ENCODE data around the gene CAMK2D. TPM values are rescaled to one million over a fixed set of nuclear protein-coding genes. Genes with fewer than 3 reads are reported as not detected.

Gene CAMK2D
- total RNA-seq, 4 donors from 2014 or later = 48.2 to 66.2 (median 51.2) TPM

DNA sequence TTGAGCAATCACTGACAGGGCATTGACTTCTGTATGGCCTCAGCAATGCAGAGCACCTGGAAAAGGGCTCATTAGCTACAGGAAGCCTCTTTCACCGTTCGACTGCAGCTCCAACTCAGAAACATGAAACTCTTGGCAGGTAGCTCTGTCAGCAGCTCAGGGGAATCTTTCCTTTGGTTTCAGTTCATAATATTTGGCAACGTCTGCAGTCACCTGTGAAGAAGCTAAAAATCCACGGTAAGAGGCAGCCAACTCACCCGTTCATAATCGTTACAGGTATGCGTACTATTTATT lies 354.9 kb downstream of the CAMK2D start:
- WGBS = 79% methylated on average over 7 of the region's 7 CpGs
- TF ChIP-seq EP300 (IDR thresholded peaks at IDR 0.05) (no peak), POLR2A (IDR thresholded peaks at IDR 0.05; ENCODE audit: low read depth) (no peak), POLR2AphosphoS5 (IDR thresholded peaks at IDR 0.05) (no peak)
- TF ChIP-seq, protein P1, sequence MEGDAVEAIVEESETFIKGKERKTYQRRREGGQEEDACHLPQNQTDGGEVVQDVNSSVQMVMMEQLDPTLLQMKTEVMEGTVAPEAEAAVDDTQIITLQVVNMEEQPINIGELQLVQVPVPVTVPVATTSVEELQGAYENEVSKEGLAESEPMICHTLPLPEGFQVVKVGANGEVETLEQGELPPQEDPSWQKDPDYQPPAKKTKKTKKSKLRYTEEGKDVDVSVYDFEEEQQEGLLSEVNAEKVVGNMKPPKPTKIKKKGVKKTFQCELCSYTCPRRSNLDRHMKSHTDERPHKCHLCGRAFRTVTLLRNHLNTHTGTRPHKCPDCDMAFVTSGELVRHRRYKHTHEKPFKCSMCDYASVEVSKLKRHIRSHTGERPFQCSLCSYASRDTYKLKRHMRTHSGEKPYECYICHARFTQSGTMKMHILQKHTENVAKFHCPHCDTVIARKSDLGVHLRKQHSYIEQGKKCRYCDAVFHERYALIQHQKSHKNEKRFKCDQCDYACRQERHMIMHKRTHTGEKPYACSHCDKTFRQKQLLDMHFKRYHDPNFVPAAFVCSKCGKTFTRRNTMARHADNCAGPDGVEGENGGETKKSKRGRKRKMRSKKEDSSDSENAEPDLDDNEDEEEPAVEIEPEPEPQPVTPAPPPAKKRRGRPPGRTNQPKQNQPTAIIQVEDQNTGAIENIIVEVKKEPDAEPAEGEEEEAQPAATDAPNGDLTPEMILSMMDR (IDR thresholded peaks at IDR 0.05) = no peak
- H3K27ac ChIP-seq (replicated peaks in 1 of 4) = no peak overlapping the region
- H3K9me3 ChIP-seq = no peaks in the 10 kb centered on the region
- no peaks in the 10 kb centered on the region for H3K27me3 ChIP-seq
- DNase-seq (ENCODE audit: extremely low spot score) = no peak
- intact Hi-C loops (cut with DNase I) = loop anchor here (10.0 kb wide), 1 partner anchor 568 kb away; the partner anchor contains the start of gene ARSJ
- no peaks in the 10 kb centered on the region for H3K36me3 ChIP-seq
- H3K4me3 ChIP-seq = no peak overlapping the region
- H3K4me1 ChIP-seq = peaks cover 0 to 6% (median 2%) of the 10 kb centered on the region in 4 donors

GRCh38 chr4:113405874-113406722 lies 355.4 kb downstream of the CAMK2D start:
- intact Hi-C loops (cut with DNase I) = loop anchor here (10.0 kb wide), 1 partner anchor 569 kb away; the partner anchor contains the start of gene ARSJ
- Histone ChIP-seq H3K4me1 (peaks cover 0 to 6% (median 2%) of the 10 kb centered on the region in 4 donors), H3K4me3 (no peak overlapping the region), H3K27ac (replicated peaks in 1 of 4) (no peak overlapping the region), H3K9me3 (no peaks in the 10 kb centered on the region), H3K36me3 (no peaks in the 10 kb centered on the region), H3K27me3 (no peaks in the 10 kb centered on the region)
- 95% methylated on average over 7 of the region's 7 CpGs for WGBS
- no peak for TF ChIP-seq EP300 (IDR thresholded peaks at IDR 0.05)
- TF ChIP-seq POLR2A (IDR thresholded peaks at IDR 0.05; ENCODE audit: low read depth) = no peak
- no peak for TF ChIP-seq POLR2AphosphoS5 (IDR thresholded peaks at IDR 0.05)
- TF ChIP-seq, protein P1 (IDR thresholded peaks at IDR 0.05) = no peak
- no peak for DNase-seq (ENCODE audit: extremely low spot score)

GRCh38 chr4:113404841-113405240 lies 356.7 kb downstream of the CAMK2D start:
- no peaks in the 10 kb centered on the region for H3K36me3 ChIP-seq
- peaks cover 0 to 6% (median 2%) of the 10 kb centered on the region in 4 donors for H3K4me1 ChIP-seq
- WGBS = 31% methylated on average over 2 of the region's 2 CpGs
- H3K4me3 ChIP-seq = no peak overlapping the region
- intact Hi-C loops (cut with DNase I) = loop anchor here (10.0 kb wide), 1 partner anchor 570 kb away; the partner anchor contains the start of gene ARSJ
- no peaks in the 10 kb centered on the region for H3K9me3 ChIP-seq
- no peak for DNase-seq (ENCODE audit: extremely low spot score)
- no peak for TF ChIP-seq POLR2A (IDR thresholded peaks at IDR 0.05; ENCODE audit: low read depth)
- no peak for TF ChIP-seq POLR2AphosphoS5 (IDR thresholded peaks at IDR 0.05)
- TF ChIP-seq, protein P1 (IDR thresholded peaks at IDR 0.05) = no peak
- TF ChIP-seq EP300 (IDR thresholded peaks at IDR 0.05) = no peak
- no peaks in the 10 kb centered on the region for H3K27me3 ChIP-seq
- H3K27ac ChIP-seq (replicated peaks in 1 of 4) = no peak overlapping the region

DNA sequence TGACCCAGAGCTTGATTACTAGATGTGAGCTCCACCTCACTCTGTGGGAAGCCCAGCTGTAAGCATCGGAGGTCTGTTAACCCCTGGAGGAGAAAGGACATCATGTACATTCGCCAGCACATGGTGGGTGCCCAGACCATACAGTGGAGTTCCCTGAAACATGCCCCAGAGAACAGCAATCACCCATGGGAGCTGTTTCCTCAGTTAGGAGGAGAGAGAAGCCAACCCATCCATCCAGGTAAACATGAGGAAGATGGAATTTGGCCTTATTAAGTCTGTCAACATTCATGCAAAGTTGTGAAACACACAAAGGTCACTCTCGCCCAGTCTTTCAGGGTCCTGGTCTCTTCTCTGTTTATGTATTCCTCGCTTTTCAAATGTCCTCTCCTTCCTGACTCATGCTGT lies 357.4 kb downstream of the CAMK2D start:
- Histone ChIP-seq H3K36me3 (no peaks in the 10 kb centered on the region), H3K4me3 (no peak overlapping the region), H3K27ac (replicated peaks in 1 of 4) (no peak overlapping the region), H3K4me1 (peaks cover 0 to 6% (median 1%) of the 10 kb centered on the region in 4 donors), H3K9me3 (no peaks in the 10 kb centered on the region), H3K27me3 (no peaks in the 10 kb centered on the region)
- 97% methylated on average over 4 of the region's 4 CpGs for WGBS
- DNase-seq (ENCODE audit: extremely low spot score) = no peak
- intact Hi-C loops (cut with DNase I) = loop anchor here (10.0 kb wide), 1 partner anchor 571 kb away; the partner anchor contains the start of gene ARSJ
- TF ChIP-seq, protein P1 (IDR thresholded peaks at IDR 0.05) = no peak
- TF ChIP-seq POLR2A (IDR thresholded peaks at IDR 0.05; ENCODE audit: low read depth) (no peak), POLR2AphosphoS5 (IDR thresholded peaks at IDR 0.05) (no peak), EP300 (IDR thresholded peaks at IDR 0.05) (no peak)

Small RNA genes lying within 50 kb of the gene (small RNA-seq; reads per million reads assigned to genes)
- gene RN7SL184P = 0 reads per million in 3 donors
- gene RNU1-138P = 0 reads per million in 3 donors

Other genes with a start within 250 kb of the CAMK2D start
- 10 to 100 TPM; 18.1 to 26.0 (median 21.2) TPM for gene ARSJ, start 217.9 kb upstream of the CAMK2D start, total RNA-seq

Measured in esophagus muscularis mucosa (tissue), 4 donors.